Activated CD4-positive, alpha-beta T cell treated with anti-CD3 and anti-CD28 coated beads, Interleukin-2, amount 50 U/mL, for 24 hours (primary cell): ENCODE results near the gene GON4L.
"Not testable (repeated sequence)": the region's sequence is repeated elsewhere in the genome, so short reads cannot be mapped to it uniquely, and the experiment has no call there.

ENCODE experiments used
- DNase-seq, 2 donors: peaks; one replicate each; pipeline ENCODE4 v3.0.0-alpha.2; 2020; ENCODE audit warnings: low read depth in 1 of 2, low spot score in 1 of 2

The GON4L gene

GRCh38 chr1:155827450-155827849, 29.6 kb downstream of the GON4L start:
- DNase-seq = no peak

- DNase-seq = no peak
Observed at GRCh38 chr1:155816351-155816750, 40.7 kb downstream of the GON4L start.

- no peak for DNase-seq
Observed at GRCh38 chr1:155813672-155814071, 43.3 kb downstream of the GON4L start.

- no peak for DNase-seq
Observed at GRCh38 chr1:155812878-155813277, 44.1 kb downstream of the GON4L start.

GRCh38 chr1:155809088-155809487, 47.9 kb downstream of the GON4L start:
- no peak for DNase-seq

- DNase-seq = no peak
Observed at GRCh38 chr1:155801149-155801548, 55.9 kb downstream of the GON4L start.

- not testable (repeated sequence) for DNase-seq
Observed at GRCh38 chr1:155795618-155796017, 61.4 kb downstream of the GON4L start.

- no peak for DNase-seq
Observed at GRCh38 chr1:155794605-155795245, 62.3 kb downstream of the GON4L start.

- DNase-seq = no peak
Observed at GRCh38 chr1:155793213-155793612, 63.8 kb downstream of the GON4L start.

GRCh38 chr1:155777582-155777981, 79.4 kb downstream of the GON4L start:
- DNase-seq = no peak

- DNase-seq = no peak
Observed at GRCh38 chr1:155776414-155776813, 80.6 kb downstream of the GON4L start.

- DNase-seq = no peak
Observed at GRCh38 chr1:155773221-155773620, 83.8 kb downstream of the GON4L start.

- no peak for DNase-seq
Observed at GRCh38 chr1:155769257-155769656, 87.8 kb downstream of the GON4L start.

- not testable (repeated sequence) for DNase-seq
Observed at GRCh38 chr1:155767399-155767989, 89.5 kb downstream of the GON4L start.

GRCh38 chr1:155763989-155764388, 93.0 kb downstream of the GON4L start:
- not testable (repeated sequence) for DNase-seq

GRCh38 chr1:155763090-155763815, 93.8 kb downstream of the GON4L start:
- not testable (repeated sequence) for DNase-seq

GRCh38 chr1:155761736-155762405, 95.1 kb downstream of the GON4L start:
- DNase-seq = no peak

GRCh38 chr1:155760751-155761475, 96.1 kb downstream of the GON4L start:
- no peak for DNase-seq

GRCh38 chr1:155759966-155760630, 96.9 kb downstream of the GON4L start:
- DNase-seq = no peak

GRCh38 chr1:155759017-155759416, 98.0 kb downstream of the GON4L start:
- DNase-seq = not testable (repeated sequence)

- DNase-seq = not testable (repeated sequence)
Observed at GRCh38 chr1:155748141-155748540, 108.9 kb downstream of the GON4L start.
